GM21447 (cell line): Measurements from ENCODE around the gene LIPG.
"Not testable (repeated sequence)": the region's sequence is repeated elsewhere in the genome, so short reads cannot be mapped to it uniquely, and the experiment has no call there.

Source experiments
- ATAC-seq: cut with Tn5 transposase; IDR thresholded peaks from one replicate; pipeline ENCODE4 v1.9.1; 2021; ENCODE audit not compliant: unreplicated experiment

The LIPG gene

DNA sequence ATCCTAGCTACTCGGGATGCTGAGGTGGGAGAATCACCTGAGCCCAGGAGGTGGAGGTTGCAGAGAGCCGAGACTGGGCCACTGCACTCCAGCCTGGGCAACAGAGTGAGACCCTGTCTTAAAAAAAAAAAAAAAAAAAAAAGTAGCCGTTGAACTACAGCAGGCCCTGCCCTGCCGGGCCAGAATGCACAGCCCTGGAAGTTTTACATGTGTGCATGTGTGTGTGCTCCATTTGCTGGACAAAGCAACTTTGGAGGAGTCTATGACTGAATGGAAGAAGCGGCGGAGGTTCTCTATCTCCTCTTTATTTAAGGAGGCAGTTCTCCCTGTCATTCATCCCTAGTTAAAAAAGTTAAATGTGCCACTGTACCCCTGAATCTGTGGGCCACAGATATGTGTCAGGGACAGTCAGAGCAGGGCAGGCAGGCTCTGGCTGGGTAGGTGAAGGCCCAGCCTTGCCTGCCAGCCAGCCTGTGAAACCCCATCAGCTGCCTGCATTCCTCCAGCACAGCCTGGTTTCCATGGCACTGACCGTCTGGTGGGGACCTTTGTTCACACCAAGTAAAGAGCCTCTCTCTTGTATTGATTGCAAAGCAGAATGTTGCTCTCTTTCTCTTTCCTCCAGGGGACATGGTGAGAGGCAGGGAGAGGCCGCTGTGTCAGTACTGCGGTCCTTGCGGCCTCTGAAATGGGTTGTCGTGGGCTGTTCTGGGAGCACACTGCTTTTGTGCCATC is 10.9 kb downstream of the LIPG start:
- no peak for ATAC-seq

DNA sequence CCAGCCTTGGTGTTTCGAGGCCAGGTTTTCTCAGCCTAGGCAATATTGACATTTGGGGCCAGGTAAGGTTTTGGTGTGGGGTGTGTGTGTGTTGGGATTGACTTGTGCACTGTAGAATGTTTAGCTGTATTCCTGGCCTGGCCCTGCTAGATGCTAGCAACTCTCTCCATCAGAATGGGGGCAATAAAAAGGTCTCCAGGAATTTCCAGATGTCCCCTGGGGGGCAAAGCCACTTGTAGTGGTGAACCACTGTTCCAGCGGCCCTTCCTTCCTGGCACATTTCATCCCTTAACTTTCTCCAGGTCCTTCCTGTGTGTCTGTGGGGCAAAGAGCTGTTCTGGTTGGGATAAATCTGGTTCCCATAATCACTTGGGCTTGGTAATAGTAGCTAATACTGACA is 12.0 kb downstream of the LIPG start:
- no peak for ATAC-seq

- ATAC-seq: not testable (repeated sequence)
These were observed 17.2 kb downstream of the LIPG start for GRCh38 chr18:49579041-49579440.

- not testable (repeated sequence) for ATAC-seq
These were observed 17.7 kb downstream of the LIPG start for GRCh38 chr18:49579583-49579982.

DNA sequence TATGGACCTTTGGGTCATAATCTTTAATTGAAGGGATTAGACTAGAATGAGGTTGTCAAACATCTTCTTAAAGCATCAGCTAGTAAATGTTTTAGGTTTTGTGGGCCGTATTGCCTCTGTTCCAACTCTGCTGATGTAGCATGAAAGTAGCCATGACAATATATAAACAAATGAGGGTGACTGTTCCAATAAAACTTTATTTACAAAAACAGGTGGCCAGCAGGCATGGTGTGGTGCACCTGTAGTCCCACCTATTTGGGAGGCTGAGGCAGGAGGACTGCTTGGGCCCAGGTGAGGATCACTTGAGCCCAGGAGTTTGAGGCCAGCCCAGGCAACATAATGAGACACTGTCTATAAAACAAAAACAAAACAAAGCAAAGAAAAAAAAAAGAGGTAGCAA is 18.4 kb downstream of the LIPG start:
- no peak for ATAC-seq

DNA sequence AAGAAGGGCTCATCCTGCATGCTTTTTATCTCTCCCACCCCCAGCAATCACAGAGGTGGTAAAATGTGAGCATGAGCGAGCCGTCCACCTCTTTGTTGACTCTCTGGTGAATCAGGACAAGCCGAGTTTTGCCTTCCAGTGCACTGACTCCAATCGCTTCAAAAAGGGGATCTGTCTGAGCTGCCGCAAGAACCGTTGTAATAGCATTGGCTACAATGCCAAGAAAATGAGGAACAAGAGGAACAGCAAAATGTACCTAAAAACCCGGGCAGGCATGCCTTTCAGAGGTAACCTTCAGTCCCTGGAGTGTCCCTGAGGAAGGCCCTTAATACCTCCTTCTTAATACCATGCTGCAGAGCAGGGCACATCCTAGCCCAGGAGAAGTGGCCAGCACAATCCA is 19.5 kb downstream of the LIPG start:
- ATAC-seq: no peak

DNA sequence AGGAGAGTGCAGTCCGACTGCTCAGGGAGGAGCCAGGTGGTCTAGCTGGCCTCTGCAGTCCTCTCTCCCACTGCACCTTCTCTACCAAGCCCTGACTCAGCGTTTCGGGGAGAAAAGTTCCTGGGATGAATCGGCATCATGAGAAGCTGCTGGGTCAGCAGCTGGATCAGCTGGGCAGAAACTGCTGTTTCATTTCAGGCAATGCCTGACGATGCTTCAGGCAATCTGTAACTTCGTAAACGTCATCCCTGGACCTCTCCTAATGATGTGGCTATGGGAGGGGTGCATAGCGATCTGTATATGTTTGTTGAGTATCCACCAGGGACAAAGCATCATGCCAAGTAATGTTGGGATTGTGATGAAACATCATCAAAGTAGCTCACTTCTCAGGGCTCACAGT is 20.7 kb downstream of the LIPG start:
- no peak for ATAC-seq

DNA sequence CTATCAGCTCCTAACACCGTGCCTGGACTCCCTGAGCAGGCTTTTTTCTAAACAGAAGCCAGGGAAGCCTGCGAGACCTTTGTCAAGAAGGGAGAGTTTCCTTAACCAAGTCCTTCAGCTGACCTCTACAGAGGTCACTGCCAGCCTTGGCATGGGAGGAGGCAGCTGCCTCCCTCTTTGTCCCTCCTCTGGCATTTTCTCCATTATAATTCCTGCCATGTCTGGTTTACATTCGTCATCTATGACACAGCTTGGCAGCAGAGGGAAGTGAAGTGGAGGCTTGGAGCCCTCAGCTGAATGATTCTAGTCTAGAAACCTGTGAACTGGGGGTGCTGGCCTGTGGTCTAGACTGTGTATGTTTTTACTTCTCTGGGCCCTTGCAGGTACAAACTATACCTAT is 22.5 kb downstream of the LIPG start:
- no peak for ATAC-seq

GRCh38 chr18:49584951-49585350 is 23.1 kb downstream of the LIPG start:
- ATAC-seq: not testable (repeated sequence)

- ATAC-seq: no peak
These were observed 24.2 kb downstream of the LIPG start for GRCh38 chr18:49585781-49586663.

DNA sequence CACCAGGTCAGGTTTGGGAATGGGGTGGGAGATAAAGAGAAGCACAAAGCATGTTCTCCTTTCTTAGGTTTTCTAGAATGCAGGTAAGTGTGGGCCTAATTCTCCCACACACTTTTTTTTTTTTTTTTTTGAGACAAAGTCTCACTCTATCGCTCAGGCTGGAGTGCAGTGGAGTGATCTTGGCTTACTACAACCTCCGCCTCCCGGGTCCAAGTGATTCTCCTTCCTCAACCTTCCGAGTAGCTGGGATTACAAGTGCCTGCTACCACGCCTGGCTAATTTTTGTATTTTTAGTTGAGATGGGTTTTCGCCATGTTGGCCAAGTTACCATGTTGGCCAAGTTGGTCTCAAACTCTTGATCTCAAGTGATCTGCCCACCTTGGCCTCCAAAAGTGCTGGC is 26.3 kb downstream of the LIPG start:
- no peak for ATAC-seq

DNA sequence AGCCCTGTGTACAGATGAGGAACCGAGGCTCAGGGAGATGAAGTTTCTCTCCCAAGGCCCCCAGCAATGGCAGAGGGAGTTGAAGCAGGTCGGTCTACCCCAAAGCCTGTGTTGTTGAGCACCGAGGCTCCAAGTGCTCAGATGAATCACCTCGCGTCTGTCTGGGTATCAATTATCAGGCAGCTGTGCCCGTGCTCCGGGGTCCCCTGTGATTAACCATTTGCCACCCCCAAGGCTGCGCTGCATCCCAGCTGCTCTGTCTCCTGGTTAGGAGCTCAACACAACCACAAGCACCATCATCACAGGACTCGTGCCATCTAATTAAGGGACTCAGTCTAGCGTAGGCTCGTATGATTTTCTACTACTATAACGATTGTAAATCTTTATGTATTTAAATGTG is 27.1 kb downstream of the LIPG start:
- no peak for ATAC-seq

- no peak for ATAC-seq
These were observed 28.8 kb downstream of the LIPG start for GRCh38 chr18:49590608-49591007.

- no peak for ATAC-seq
These were observed 29.4 kb downstream of the LIPG start for GRCh38 chr18:49591271-49591670.

- ATAC-seq: no peak
These were observed 29.9 kb downstream of the LIPG start for GRCh38 chr18:49591775-49592174.

GRCh38 chr18:49596687-49597086 is 34.8 kb downstream of the LIPG start:
- no peak for ATAC-seq

GRCh38 chr18:49597157-49597931 is 35.5 kb downstream of the LIPG start:
- ATAC-seq: no peak

- ATAC-seq: no peak
These were observed 39.4 kb downstream of the LIPG start for GRCh38 chr18:49601211-49601610.

DNA sequence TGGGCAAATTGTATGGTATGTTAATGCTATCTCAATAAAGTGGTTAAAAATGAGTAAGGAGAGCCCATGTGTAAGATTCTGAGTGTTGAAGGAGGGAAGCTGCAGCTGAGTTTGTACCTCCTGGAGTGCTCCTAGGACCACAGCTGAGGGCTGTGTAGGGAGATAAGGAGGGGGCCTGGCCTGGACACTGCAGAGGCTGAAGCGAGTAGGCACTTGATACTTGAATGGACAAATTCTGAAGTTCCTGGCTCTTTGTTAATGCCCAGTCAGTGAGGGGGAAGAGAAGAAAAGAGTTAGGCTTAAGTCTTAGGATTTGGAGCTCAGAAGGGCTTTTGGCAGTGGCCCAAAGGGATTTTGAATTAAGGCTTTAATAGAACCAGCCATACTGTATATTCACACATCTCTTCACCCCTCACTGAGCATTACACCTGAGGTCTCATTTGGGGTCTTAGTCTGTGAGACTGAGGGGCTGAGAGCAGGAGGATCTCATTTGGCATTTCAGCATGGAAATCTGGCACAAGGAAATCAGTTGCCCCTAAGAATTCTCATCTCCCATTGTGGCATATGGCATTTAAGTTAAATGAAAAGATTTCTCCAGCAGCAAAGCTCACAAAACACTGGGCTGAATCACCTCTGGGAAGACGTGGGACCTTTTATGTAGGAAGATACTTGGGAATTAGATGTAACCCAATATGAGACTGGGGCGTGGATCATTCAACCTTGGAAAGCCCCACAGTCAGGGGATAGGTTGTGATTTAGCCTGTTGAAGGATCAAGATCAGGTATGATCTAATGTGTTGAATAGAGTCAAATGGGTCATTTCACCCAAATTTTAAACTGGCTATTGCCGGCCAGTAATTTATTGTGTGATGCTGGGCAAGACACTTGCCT is 46.8 kb downstream of the LIPG start:
- ATAC-seq: no peak

DNA sequence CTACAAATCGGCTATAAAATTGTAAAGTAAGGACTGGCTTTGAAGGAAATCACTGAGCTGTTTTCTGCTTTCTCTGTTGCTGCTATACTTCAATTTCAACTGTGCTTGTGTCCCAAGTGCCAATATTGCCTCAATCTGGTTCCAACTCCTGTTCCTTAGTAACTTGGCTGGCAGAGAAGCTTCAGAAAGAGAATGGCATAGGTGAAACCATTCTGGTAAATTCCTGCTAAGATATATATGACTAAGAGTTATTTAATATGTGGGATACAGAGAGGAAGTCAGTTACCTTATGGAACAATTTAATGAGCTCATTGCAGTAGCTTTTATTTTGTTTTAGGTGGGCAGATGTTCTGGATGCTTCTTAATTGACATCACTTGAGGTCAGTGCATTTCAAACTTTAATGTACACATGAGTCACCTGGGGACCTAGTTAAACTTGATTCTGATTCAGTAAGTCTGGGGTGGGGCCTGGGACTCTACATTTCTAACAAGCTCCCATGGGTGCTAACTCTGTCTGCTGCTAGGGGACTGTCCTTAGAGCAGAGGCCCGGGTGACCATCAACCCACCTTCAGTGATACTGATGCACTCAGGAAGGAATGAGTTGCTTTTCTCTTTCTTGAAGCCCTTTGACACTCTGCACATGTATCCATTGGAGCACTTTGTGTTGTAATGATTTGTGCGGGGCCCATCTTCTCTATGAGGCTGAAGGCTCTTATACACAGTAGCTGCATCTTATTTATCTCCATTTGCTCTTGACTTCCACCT is 47.6 kb downstream of the LIPG start:
- no peak for ATAC-seq
